Aorta (tissue), 5 donors: Measurements from ENCODE around the gene GRM7. TPM values are rescaled to one million over a fixed set of nuclear protein-coding genes. Genes with fewer than 3 reads are reported as not detected.

Source experiments
- ATAC-seq: fragments of 200-7000 bp; cut with Tn5 transposase; one replicate; pipeline ENCODE4 v1.9.1; 2022; ENCODE audit warnings: moderate library complexity; ENCODE audit not compliant: low FRiP score
- DNase-seq, 2 donors: peaks; one replicate each; pipeline ENCODE4 v3.0.0-alpha.2; 2020
- H3K27ac ChIP-seq, 2 donors: one replicate each; pipeline ENCODE4 v1.5.1; 2013; ENCODE audit warnings: low read length in 2 of 2, mild to moderate bottlenecking in 2 of 2, moderate library complexity in 2 of 2, control low read depth in 1 of 2, inconsistent platforms in 1 of 2, low read depth in 1 of 2
- H3K27me3 ChIP-seq, 2 donors: one replicate each; pipeline ENCODE4 v1.6.1; 2013; ENCODE audit warnings: control low read depth in 1 of 2, low read length in 1 of 2, mild to moderate bottlenecking in 1 of 2, moderate library complexity in 1 of 2; ENCODE audit not compliant: insufficient read depth in 2 of 2, control insufficient read depth in 1 of 2
- H3K36me3 ChIP-seq, 2 donors: one replicate each; pipeline ENCODE4 v1.6.1; 2013; ENCODE audit warnings: control low read depth in 1 of 2, low read length in 1 of 2, mild to moderate bottlenecking in 1 of 2; ENCODE audit not compliant: insufficient read depth in 2 of 2, control insufficient read depth in 1 of 2
- H3K4me1 ChIP-seq, 2 donors: one replicate each; pipeline ENCODE4 v1.6.1; 2013; ENCODE audit warnings: low read length in 2 of 2, control low read depth in 1 of 2, mild to moderate bottlenecking in 1 of 2, moderate library complexity in 1 of 2; ENCODE audit not compliant: insufficient read depth in 2 of 2, control insufficient read depth in 1 of 2
- H3K4me3 ChIP-seq, 2 donors: one replicate each; pipeline ENCODE4 v1.5.1; 2013; ENCODE audit warnings: low read length in 2 of 2, control low read depth in 1 of 2, mild to moderate bottlenecking in 1 of 2
- H3K9me3 ChIP-seq: one replicate; pipeline ENCODE4 v1.6.1; 2013; ENCODE audit warnings: mild to moderate bottlenecking, low read length; ENCODE audit not compliant: control insufficient read depth
- WGBS, 2 donors: extraction: QIAGEN DNeasy Blood & Tissue Kit; methylation state at CpG; one replicate each; pipeline ENCODE4 v1.1.7; 2013; 5-methylcytosine and 5-hydroxymethylcytosine counted together
- intact Hi-C, 2 donors: fragments of 100-400 bp; cut with DNase I; formaldehyde crosslinking; loops; one replicate each; pipeline versions ENCODE4 v1.14.2 to v1.15.0; 2022
- polyA plus RNA-seq, 2 donors: library from polyadenylated mRNA; stranded (reverse); fragments of 200-250 nt; gene quantifications; one replicate each; pipeline ENCODE4 v1.2.3, GENCODE V29; 2013
- total RNA-seq, 2 donors: library from RNA; stranded (reverse); fragmentation: NEBNext Ultra II Directional; extraction: Animal tissue kit (Norgen Biotek cat#: 25700); gene quantifications; one replicate each; pipeline ENCODE4 v1.2.1, GENCODE V29; 2021
- donor health status: healthy with polysubstance abuse.
- donor health status: Bipolar disorder and iron deficiency.
- donor health status: DM: no; HTN: no; CAD: no.
- donor health status: DM: no; HTN: no; CAD: no.
- donor health status: DM: yes; HTN: yes; CAD: no.

The GRM7 gene
- total and polyA plus RNA-seq, 4 donors: 0.10 to 2.5 (median 0.50) TPM

- Histone ChIP-seq H3K4me3 (no peak overlapping the region), H3K9me3 (no peaks in the 10 kb centered on the region), H3K4me1 (peaks cover 0 to 6% of the 10 kb centered on the region in 2 donors), H3K27ac (no peak overlapping the region), H3K36me3 (no peaks in the 10 kb centered on the region), H3K27me3 (no peaks in the 10 kb centered on the region)
- ATAC-seq: no peak
- DNase-seq: no peak
- intact Hi-C loops: no loop called here
- 77 to 78% methylated on average over 2 of the region's 2 CpGs for WGBS, 2 donors
Observed at GRCh38 chr3:7385635-7386034, 524.7 kb downstream of the GRM7 start.

GRCh38 chr3:7388026-7388425, 527.1 kb downstream of the GRM7 start:
- Histone ChIP-seq H3K27me3 (no peaks in the 10 kb centered on the region), H3K4me3 (no peak overlapping the region), H3K4me1 (peaks cover 0 to 1% of the 10 kb centered on the region in 2 donors), H3K27ac (no peak overlapping the region), H3K9me3 (no peaks in the 10 kb centered on the region), H3K36me3 (no peaks in the 10 kb centered on the region)
- no peak for DNase-seq
- no peak for ATAC-seq
- WGBS, 2 donors: 78 to 79% methylated on average over 2 of the region's 2 CpGs
- intact Hi-C loops: no loop called here

GRCh38 chr3:7392206-7392605, 531.3 kb downstream of the GRM7 start:
- WGBS, 2 donors: 89 to 96% methylated on average over 1 of the region's 1 CpG
- Histone ChIP-seq H3K27me3 (no peaks in the 10 kb centered on the region), H3K36me3 (no peaks in the 10 kb centered on the region), H3K4me3 (no peak overlapping the region), H3K4me1 (no peaks in the 10 kb centered on the region), H3K27ac (no peak overlapping the region), H3K9me3 (no peaks in the 10 kb centered on the region)
- DNase-seq: no peak
- no peak for ATAC-seq
- intact Hi-C loops: no loop called here

GRCh38 chr3:7393944-7394605, 533.2 kb downstream of the GRM7 start:
- no peak for DNase-seq
- Histone ChIP-seq H3K36me3 (no peaks in the 10 kb centered on the region), H3K9me3 (no peaks in the 10 kb centered on the region), H3K27ac (no peak overlapping the region), H3K4me1 (no peaks in the 10 kb centered on the region), H3K4me3 (no peak overlapping the region), H3K27me3 (no peaks in the 10 kb centered on the region)
- intact Hi-C loops: no loop called here
- WGBS, 2 donors: 91 to 92% methylated on average over 6 of the region's 6 CpGs
- no peak for ATAC-seq

- intact Hi-C loops: no loop called here
- Histone ChIP-seq H3K36me3 (no peaks in the 10 kb centered on the region), H3K27me3 (no peaks in the 10 kb centered on the region), H3K9me3 (no peaks in the 10 kb centered on the region), H3K27ac (no peak overlapping the region), H3K4me3 (no peak overlapping the region), H3K4me1 (no peaks in the 10 kb centered on the region)
- ATAC-seq (no peak), DNase-seq (no peak)
- WGBS, 2 donors: 90 to 97% methylated on average over 2 of the region's 2 CpGs
Observed at GRCh38 chr3:7396534-7396933, 535.6 kb downstream of the GRM7 start.

GRCh38 chr3:7397097-7397496, 536.2 kb downstream of the GRM7 start:
- Histone ChIP-seq H3K36me3 (no peaks in the 10 kb centered on the region), H3K27me3 (no peaks in the 10 kb centered on the region), H3K4me3 (no peak overlapping the region), H3K27ac (no peak overlapping the region), H3K9me3 (no peaks in the 10 kb centered on the region), H3K4me1 (no peaks in the 10 kb centered on the region)
- ATAC-seq (no peak), DNase-seq (no peak)
- intact Hi-C loops: no loop called here
- WGBS, 2 donors: 92 to 95% methylated on average over 2 of the region's 2 CpGs

- intact Hi-C loops: no loop called here
- no peaks in the 10 kb centered on the region for H3K27me3 ChIP-seq
- H3K27ac ChIP-seq: no peak overlapping the region
- no peaks in the 10 kb centered on the region for H3K4me1 ChIP-seq
- 92 to 93% methylated on average over 2 of the region's 2 CpGs for WGBS, 2 donors
- H3K9me3 ChIP-seq: no peaks in the 10 kb centered on the region
- DNase-seq: no peak
- ATAC-seq: no peak
- H3K36me3 ChIP-seq: no peaks in the 10 kb centered on the region
- no peak overlapping the region for H3K4me3 ChIP-seq
Observed at GRCh38 chr3:7400360-7400759, 539.4 kb downstream of the GRM7 start.

GRCh38 chr3:7401418-7401817, 540.5 kb downstream of the GRM7 start:
- 91 to 94% methylated on average over 1 of the region's 1 CpG for WGBS, 2 donors
- intact Hi-C loops: no loop called here
- ATAC-seq (no peak), DNase-seq (no peak)
- Histone ChIP-seq H3K9me3 (no peaks in the 10 kb centered on the region), H3K36me3 (no peaks in the 10 kb centered on the region), H3K4me1 (no peaks in the 10 kb centered on the region), H3K4me3 (no peak overlapping the region), H3K27ac (no peak overlapping the region), H3K27me3 (no peaks in the 10 kb centered on the region)

GRCh38 chr3:7407107-7407506, 546.2 kb downstream of the GRM7 start:
- no peak for DNase-seq
- Histone ChIP-seq H3K9me3 (no peaks in the 10 kb centered on the region), H3K4me1 (no peaks in the 10 kb centered on the region), H3K27me3 (no peaks in the 10 kb centered on the region), H3K36me3 (no peaks in the 10 kb centered on the region), H3K4me3 (no peak overlapping the region), H3K27ac (no peak overlapping the region)
- ATAC-seq: no peak
- WGBS, 2 donors: 92 to 94% methylated on average over 4 of the region's 4 CpGs
- intact Hi-C loops: no loop called here
